WTC11 (cell line): ENCODE measurements around the gene GNAO1.

Source experiments
- AFF4 ChIP-seq: sonication (generic); formaldehyde crosslinking; IDR thresholded peaks from 2 replicates; pipeline ENCODE4 v1.8.1; 2023; ENCODE audit warnings: mild to moderate bottlenecking, missing genetic modification reagents, borderline replicate concordance
- CREM ChIP-seq: sonication (generic); formaldehyde crosslinking; IDR thresholded peaks from 2 replicates; pipeline ENCODE4 v1.8.1; 2022; ENCODE audit warnings: mild to moderate bottlenecking, missing genetic modification reagents, moderate library complexity
- IRF1 ChIP-seq: sonication (generic); formaldehyde crosslinking; IDR thresholded peaks from 2 replicates; pipeline ENCODE4 v1.8.0; 2023; ENCODE audit warnings: missing genetic modification reagents
- NFYB ChIP-seq: sonication (generic); formaldehyde crosslinking; conservative IDR thresholded peaks from 2 replicates; pipeline ENCODE4 v1.8.0; 2022; ENCODE audit warnings: low read depth, missing genetic modification reagents
- TP53 ChIP-seq: sonication (generic); formaldehyde crosslinking; IDR thresholded peaks from 2 replicates; pipeline ENCODE4 v1.8.1; 2023; ENCODE audit warnings: mild to moderate bottlenecking, missing genetic modification reagents
- TF ChIP-seq, protein P1 (sequence below): fragments of 200-600 bp; IDR thresholded peaks from 2 replicates; pipeline ENCODE4 v1.8.0; 2022; ENCODE audit warnings: antibody characterized with exemption
- TF ChIP-seq, protein P2 (sequence below): sonication (generic); formaldehyde crosslinking; conservative IDR thresholded peaks from 2 replicates; pipeline ENCODE4 v1.8.1; 2023; ENCODE audit warnings: mild to moderate bottlenecking, low read depth, missing genetic modification reagents, moderate library complexity

- TF ChIP-seq, protein P1, sequence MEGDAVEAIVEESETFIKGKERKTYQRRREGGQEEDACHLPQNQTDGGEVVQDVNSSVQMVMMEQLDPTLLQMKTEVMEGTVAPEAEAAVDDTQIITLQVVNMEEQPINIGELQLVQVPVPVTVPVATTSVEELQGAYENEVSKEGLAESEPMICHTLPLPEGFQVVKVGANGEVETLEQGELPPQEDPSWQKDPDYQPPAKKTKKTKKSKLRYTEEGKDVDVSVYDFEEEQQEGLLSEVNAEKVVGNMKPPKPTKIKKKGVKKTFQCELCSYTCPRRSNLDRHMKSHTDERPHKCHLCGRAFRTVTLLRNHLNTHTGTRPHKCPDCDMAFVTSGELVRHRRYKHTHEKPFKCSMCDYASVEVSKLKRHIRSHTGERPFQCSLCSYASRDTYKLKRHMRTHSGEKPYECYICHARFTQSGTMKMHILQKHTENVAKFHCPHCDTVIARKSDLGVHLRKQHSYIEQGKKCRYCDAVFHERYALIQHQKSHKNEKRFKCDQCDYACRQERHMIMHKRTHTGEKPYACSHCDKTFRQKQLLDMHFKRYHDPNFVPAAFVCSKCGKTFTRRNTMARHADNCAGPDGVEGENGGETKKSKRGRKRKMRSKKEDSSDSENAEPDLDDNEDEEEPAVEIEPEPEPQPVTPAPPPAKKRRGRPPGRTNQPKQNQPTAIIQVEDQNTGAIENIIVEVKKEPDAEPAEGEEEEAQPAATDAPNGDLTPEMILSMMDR, result no peak
- TF ChIP-seq NFYB (CRISPR knock-in tag) (no peak), CREM (CRISPR knock-in tag) (no peak), AFF4 (CRISPR knock-in tag) (no peak), TP53 (CRISPR knock-in tag) (no peak), IRF1 (CRISPR knock-in tag) (no peak)
- TF ChIP-seq, protein P2, sequence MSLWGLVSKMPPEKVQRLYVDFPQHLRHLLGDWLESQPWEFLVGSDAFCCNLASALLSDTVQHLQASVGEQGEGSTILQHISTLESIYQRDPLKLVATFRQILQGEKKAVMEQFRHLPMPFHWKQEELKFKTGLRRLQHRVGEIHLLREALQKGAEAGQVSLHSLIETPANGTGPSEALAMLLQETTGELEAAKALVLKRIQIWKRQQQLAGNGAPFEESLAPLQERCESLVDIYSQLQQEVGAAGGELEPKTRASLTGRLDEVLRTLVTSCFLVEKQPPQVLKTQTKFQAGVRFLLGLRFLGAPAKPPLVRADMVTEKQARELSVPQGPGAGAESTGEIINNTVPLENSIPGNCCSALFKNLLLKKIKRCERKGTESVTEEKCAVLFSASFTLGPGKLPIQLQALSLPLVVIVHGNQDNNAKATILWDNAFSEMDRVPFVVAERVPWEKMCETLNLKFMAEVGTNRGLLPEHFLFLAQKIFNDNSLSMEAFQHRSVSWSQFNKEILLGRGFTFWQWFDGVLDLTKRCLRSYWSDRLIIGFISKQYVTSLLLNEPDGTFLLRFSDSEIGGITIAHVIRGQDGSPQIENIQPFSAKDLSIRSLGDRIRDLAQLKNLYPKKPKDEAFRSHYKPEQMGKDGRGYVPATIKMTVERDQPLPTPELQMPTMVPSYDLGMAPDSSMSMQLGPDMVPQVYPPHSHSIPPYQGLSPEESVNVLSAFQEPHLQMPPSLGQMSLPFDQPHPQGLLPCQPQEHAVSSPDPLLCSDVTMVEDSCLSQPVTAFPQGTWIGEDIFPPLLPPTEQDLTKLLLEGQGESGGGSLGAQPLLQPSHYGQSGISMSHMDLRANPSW (CRISPR knock-in tag), result no peak
Measured at GRCh38 chr16:56365552-56365951, 174.3 kb downstream of the GNAO1 start.
